ENCODE data around the gene QSOX1. TPM values are rescaled to one million over a fixed set of nuclear protein-coding genes. Genes with fewer than 3 reads are reported as not detected.
"Not testable (repeated sequence)": the region's sequence is repeated elsewhere in the genome, so short reads cannot be mapped to it uniquely, and the experiment has no call there.

QSOX1 gene
- total RNA-seq, 1 experiment from 2014 or later, result 69.0 TPM

DNA sequence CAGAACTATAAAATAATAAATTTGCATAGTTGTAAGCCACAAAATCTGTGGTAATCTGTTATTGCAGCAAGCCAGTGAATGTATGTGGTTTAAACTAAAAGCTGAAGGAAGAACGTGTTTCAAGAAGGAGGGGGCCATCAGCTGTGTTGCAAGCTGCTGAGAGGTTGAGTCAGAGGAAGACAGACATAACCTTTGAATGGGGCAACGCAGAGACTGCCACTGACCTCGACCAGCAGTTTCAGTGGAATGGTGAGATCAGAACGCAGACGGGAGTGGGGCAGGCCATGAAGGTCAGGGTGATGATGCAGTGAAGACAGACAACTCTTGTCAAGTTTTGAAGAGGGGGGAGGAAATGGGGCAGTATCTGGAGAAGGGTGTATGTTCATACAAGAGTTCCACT, 23.2 kb upstream of the QSOX1 start:
- intact Hi-C loops (cut with micrococcal nuclease; ENCODE audit: unreplicated experiment), result no loop called here
- no peaks in the 10 kb centered on the region for H3K27me3 ChIP-seq (replicated peaks; ENCODE audit: insufficient read depth, low read depth, low read length, poor library complexity)
- H3K4me1 ChIP-seq (ENCODE audit: insufficient read depth, low read length, poor library complexity, severe bottlenecking), result no peaks in the 10 kb centered on the region
- no TSS peak for BruUV-seq (replicated peaks)
- TF ChIP-seq, protein P1, sequence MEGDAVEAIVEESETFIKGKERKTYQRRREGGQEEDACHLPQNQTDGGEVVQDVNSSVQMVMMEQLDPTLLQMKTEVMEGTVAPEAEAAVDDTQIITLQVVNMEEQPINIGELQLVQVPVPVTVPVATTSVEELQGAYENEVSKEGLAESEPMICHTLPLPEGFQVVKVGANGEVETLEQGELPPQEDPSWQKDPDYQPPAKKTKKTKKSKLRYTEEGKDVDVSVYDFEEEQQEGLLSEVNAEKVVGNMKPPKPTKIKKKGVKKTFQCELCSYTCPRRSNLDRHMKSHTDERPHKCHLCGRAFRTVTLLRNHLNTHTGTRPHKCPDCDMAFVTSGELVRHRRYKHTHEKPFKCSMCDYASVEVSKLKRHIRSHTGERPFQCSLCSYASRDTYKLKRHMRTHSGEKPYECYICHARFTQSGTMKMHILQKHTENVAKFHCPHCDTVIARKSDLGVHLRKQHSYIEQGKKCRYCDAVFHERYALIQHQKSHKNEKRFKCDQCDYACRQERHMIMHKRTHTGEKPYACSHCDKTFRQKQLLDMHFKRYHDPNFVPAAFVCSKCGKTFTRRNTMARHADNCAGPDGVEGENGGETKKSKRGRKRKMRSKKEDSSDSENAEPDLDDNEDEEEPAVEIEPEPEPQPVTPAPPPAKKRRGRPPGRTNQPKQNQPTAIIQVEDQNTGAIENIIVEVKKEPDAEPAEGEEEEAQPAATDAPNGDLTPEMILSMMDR (conservative IDR thresholded peaks at IDR 0.05; ENCODE audit: low read depth, low read length), result no peak
- no peak for TF ChIP-seq EZH2 (IDR thresholded peaks at IDR 0.05; ENCODE audit: borderline replicate concordance, low read depth, low read length, poor library complexity, severe bottlenecking)
- peaks cover 9% of the 10 kb centered on the region for H3K9me3 ChIP-seq (ENCODE audit: low read depth, low read length, poor library complexity, severe bottlenecking)
- no peak overlapping the region for H3K27ac ChIP-seq (ENCODE audit: low read depth, low read length, poor library complexity, severe bottlenecking)
- no peak overlapping the region for H3K4me3 ChIP-seq (ENCODE audit: low read depth, low read length, poor library complexity, severe bottlenecking)
- no peaks in the 10 kb centered on the region for H3K36me3 ChIP-seq (ENCODE audit: insufficient read depth, low read length, poor library complexity, severe bottlenecking)
- POLR2A ChIA-PET (ENCODE audit: low non-redundant PET), result no interaction called here
- no peak for DNase-seq (ENCODE audit: low spot score)
- CTCF ChIA-PET, result no interaction called here

DNA sequence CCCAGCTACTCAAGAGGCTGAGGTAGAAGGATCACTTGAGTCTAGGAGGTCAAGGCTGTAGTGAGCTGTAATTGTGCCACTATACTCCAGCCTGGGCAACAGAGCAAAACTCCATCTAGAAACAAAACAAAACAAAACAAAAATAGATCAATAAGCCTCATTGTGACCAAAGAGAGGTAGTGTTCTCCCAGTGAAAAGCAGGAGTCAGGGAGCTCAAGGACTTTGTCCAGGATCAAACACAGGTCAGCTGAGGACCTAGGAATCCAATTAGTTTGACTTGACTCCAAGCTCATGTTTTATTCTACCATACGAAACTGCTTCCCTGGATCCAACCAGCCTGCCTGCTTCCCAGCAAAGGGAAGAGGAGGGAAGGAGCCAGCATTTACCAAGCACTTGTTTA, 21.5 kb upstream of the QSOX1 start:
- Histone ChIP-seq H3K27me3 (replicated peaks; ENCODE audit: insufficient read depth, low read depth, low read length, poor library complexity) (no peaks in the 10 kb centered on the region), H3K9me3 (ENCODE audit: low read depth, low read length, poor library complexity, severe bottlenecking) (peaks cover 14% of the 10 kb centered on the region), H3K4me3 (ENCODE audit: low read depth, low read length, poor library complexity, severe bottlenecking) (no peak overlapping the region), H3K27ac (ENCODE audit: low read depth, low read length, poor library complexity, severe bottlenecking) (no peak overlapping the region), H3K4me1 (ENCODE audit: insufficient read depth, low read length, poor library complexity, severe bottlenecking) (no peaks in the 10 kb centered on the region), H3K36me3 (ENCODE audit: insufficient read depth, low read length, poor library complexity, severe bottlenecking) (no peaks in the 10 kb centered on the region)
- intact Hi-C loops (cut with micrococcal nuclease; ENCODE audit: unreplicated experiment), result no loop called here
- no peak for TF ChIP-seq EZH2 (IDR thresholded peaks at IDR 0.05; ENCODE audit: borderline replicate concordance, low read depth, low read length, poor library complexity, severe bottlenecking)
- TF ChIP-seq, protein P1 (conservative IDR thresholded peaks at IDR 0.05; ENCODE audit: low read depth, low read length), result no peak
- no peak for DNase-seq (ENCODE audit: low spot score)
- ChIA-PET CTCF (no interaction called here), POLR2A (ENCODE audit: low non-redundant PET) (no interaction called here)
- BruUV-seq (replicated peaks), result no TSS peak

DNA sequence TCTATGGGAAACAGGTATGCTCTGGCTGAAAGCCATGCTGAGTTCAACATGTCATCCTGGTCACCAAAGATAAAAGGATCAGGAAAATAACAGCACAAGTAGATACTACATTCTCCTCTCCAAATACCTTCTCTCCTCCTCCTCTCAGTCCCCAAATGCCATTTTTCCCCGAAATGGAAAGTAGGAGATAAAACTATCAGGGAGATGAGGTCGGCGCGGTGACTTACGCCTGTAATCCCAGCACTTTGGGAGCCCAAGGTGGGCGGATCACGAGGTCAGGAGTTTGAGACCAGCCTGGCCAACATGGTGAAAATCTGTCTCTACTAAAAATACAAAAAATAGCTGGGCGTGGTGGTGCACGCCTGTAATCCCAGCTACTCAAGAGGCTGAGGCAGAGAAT, 21.0 kb upstream of the QSOX1 start:
- H3K4me1 ChIP-seq (ENCODE audit: insufficient read depth, low read length, poor library complexity, severe bottlenecking); intact Hi-C loops (cut with micrococcal nuclease; ENCODE audit: unreplicated experiment); H3K27me3 ChIP-seq (replicated peaks; ENCODE audit: insufficient read depth, low read depth, low read length, poor library complexity); H3K27ac ChIP-seq (ENCODE audit: low read depth, low read length, poor library complexity, severe bottlenecking); CTCF ChIA-PET; H3K36me3 ChIP-seq (ENCODE audit: insufficient read depth, low read length, poor library complexity, severe bottlenecking); DNase-seq (ENCODE audit: low spot score); BruUV-seq (replicated peaks); POLR2A ChIA-PET (ENCODE audit: low non-redundant PET); H3K4me3 ChIP-seq (ENCODE audit: low read depth, low read length, poor library complexity, severe bottlenecking): not testable (repeated sequence)
- peaks cover 14% of the 10 kb centered on the region for H3K9me3 ChIP-seq (ENCODE audit: low read depth, low read length, poor library complexity, severe bottlenecking)

DNA sequence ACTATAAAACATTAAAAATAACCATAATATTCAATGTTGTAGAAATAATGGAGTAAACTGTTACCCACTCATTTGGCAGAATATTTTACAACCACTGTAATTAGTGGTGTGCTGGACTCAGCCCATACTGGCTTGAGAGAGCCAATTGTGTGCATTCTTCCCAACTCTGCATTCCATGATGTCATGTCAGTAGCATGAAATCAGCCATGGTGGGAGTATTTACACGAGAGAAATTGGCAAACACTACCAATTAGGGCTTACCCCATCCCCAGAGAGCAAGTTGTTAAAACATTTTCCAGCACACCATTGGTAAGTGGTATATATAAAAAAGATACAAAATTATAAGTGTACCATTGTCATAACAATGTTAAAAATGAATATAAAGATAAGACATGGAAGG, 19.1 kb upstream of the QSOX1 start:
- peaks cover 14% of the 10 kb centered on the region for H3K9me3 ChIP-seq (ENCODE audit: low read depth, low read length, poor library complexity, severe bottlenecking)
- H3K4me1 ChIP-seq (ENCODE audit: insufficient read depth, low read length, poor library complexity, severe bottlenecking), result no peaks in the 10 kb centered on the region
- H3K36me3 ChIP-seq (ENCODE audit: insufficient read depth, low read length, poor library complexity, severe bottlenecking), result no peaks in the 10 kb centered on the region
- no TSS peak for BruUV-seq (replicated peaks)
- DNase-seq (ENCODE audit: low spot score), result no peak
- H3K27ac ChIP-seq (ENCODE audit: low read depth, low read length, poor library complexity, severe bottlenecking), result no peak overlapping the region
- intact Hi-C loops (cut with micrococcal nuclease; ENCODE audit: unreplicated experiment), result no loop called here
- no peak overlapping the region for H3K4me3 ChIP-seq (ENCODE audit: low read depth, low read length, poor library complexity, severe bottlenecking)
- ChIA-PET POLR2A (ENCODE audit: low non-redundant PET) (no interaction called here), CTCF (no interaction called here)
- H3K27me3 ChIP-seq (replicated peaks; ENCODE audit: insufficient read depth, low read depth, low read length, poor library complexity), result no peaks in the 10 kb centered on the region
- TF ChIP-seq, protein P1 (conservative IDR thresholded peaks at IDR 0.05; ENCODE audit: low read depth, low read length), result no peak
- TF ChIP-seq EZH2 (IDR thresholded peaks at IDR 0.05; ENCODE audit: borderline replicate concordance, low read depth, low read length, poor library complexity, severe bottlenecking), result no peak
